ENCODE measurements around the gene ESAM.

DNA sequence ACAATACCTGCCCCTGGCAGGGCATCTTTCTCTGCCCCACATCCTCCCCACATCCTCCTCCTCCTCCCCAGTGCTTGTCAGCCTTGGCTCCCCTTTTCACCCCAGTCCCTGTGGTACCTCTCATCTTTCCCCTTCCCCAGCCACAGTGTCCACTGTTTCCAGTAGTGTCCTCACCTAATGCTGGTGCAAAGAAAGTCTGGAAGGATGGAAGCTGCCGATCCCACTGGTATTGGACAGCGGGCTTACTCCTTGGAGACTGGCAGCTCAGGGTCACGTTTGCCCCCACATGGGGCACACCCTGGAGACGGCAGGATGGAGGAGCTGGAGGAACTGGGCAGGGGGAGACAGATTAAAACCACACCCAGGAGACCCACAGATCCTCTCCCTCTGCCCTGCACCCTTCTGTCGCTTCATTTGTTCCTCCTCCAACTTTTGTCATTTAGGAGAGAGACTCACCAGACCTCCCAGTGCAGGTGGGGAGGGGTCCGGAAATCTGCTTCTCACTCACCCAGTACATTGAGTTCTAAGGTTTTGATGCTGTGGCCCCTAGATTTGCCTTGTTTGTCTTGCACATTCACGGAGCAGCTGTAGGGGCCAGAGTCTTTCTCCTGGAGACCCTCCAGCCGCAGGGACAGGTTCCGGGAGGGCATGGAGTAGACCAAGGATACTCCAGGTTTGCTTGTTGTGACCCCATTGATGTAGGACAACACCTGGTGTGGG lies 5.9 kb downstream of the ESAM start:
- TF ChIP-seq, protein P1, sequence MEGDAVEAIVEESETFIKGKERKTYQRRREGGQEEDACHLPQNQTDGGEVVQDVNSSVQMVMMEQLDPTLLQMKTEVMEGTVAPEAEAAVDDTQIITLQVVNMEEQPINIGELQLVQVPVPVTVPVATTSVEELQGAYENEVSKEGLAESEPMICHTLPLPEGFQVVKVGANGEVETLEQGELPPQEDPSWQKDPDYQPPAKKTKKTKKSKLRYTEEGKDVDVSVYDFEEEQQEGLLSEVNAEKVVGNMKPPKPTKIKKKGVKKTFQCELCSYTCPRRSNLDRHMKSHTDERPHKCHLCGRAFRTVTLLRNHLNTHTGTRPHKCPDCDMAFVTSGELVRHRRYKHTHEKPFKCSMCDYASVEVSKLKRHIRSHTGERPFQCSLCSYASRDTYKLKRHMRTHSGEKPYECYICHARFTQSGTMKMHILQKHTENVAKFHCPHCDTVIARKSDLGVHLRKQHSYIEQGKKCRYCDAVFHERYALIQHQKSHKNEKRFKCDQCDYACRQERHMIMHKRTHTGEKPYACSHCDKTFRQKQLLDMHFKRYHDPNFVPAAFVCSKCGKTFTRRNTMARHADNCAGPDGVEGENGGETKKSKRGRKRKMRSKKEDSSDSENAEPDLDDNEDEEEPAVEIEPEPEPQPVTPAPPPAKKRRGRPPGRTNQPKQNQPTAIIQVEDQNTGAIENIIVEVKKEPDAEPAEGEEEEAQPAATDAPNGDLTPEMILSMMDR (conservative IDR thresholded peaks at IDR 0.05; ENCODE audit: low read depth, low read length) = no peak
- TF ChIP-seq EZH2 (IDR thresholded peaks at IDR 0.05; ENCODE audit: low read length, unreplicated experiment) = no peak

Measured in PC-3 (cell line).